HG03045 (cell line): ENCODE measurements around the gene PRRC2C.
"Not testable (repeated sequence)": the region's sequence is repeated elsewhere in the genome, so short reads cannot be mapped to it uniquely, and the experiment has no call there.

Experiments used
- ATAC-seq: cut with Tn5 transposase; IDR thresholded peaks from one replicate; pipeline ENCODE4 v1.9.1; 2021; ENCODE audit warnings: mild to moderate bottlenecking, moderate library complexity; ENCODE audit not compliant: unreplicated experiment

PRRC2C gene

DNA sequence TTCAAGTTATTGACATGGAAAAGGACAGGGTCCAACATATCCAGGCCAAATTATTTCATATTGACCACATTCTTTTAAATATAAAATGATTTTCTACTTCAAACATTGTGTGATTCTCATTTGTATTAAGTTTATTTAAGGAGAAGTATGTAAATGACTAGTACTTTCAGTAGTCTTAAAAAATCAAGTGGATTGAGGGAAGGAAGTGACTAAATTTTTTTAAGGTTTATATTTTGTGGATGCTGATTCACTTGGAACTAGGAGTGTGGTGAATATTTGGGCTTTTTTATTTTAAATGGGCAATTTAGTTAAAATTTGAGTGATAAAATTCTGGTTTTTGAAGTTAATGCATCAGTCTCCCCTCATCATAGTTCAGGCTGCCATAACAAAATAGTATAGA is 10.1 kb downstream of the PRRC2C start:
- no peak for ATAC-seq

DNA sequence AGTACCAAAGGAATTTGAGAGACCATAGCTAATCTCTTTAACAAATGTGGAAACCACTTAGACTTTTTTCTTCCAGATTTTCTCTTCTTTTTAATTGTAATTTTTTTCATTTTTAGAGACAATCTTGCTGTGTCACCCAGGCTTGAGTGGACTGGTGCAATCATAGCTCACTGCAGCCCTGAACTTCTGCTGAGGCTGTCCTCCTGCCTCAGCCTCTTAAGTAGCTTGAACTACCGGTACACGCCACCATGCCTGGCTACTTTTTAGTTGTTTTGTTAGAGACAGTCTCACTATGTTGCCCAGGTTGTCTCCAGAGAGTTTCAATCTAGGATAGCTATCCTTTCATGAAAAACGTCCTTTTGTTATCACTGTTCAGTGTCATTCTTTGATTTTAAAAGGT is 15.0 kb downstream of the PRRC2C start:
- no peak for ATAC-seq

DNA sequence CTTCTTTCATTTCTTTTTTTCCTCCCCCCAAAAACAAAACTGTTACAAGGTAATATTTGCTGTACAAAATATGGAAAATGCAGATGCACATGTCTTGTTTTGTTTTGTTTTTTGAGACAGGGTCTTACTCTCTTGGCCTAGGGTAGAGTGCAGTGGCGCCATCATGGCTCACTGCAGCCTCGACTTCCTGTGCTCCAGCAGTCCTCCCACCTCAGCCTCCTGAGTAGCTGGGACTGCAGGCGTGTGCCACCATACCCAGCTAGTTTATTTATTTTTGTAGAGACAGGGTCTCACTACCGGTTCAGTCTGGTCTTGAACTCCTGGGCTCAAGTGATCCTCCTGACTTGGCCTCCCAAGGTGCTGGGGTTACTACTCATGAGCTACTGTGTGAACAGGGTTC is 15.5 kb downstream of the PRRC2C start:
- ATAC-seq: no peak

DNA sequence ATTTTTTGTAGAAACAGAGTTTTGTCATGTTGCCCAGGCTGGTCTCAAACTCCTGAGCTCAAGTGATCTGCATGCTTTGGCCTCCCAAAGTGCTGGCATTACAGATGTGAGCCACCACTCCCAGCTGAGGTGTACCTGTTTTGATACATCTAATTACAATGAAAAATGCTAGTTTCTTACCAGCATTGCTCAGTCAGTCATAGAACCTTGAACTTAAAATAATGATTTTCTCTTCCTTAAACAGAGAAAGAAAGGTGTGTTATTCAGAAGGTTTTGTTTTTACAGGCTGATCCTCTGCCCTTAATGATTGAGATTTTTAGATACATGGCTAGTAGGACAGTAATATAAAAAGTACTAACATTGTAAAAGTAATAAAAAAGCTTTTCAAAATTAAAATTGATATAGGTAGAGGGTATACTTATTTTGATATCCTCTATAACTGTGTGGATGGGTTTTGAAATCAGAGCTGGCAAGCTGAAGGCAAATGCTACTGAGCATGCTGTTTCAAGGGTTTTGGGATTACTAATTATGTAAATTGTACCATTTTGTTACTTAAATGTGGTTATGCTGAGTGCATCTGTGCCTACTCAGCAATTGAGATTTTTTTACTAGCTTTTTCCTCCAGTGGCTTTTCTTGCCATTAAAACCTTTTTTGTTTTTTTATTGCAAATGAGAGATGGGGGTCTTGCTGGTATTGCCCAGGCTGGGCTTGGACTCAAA is 16.1 kb downstream of the PRRC2C start:
- ATAC-seq: peak; percentile 75

DNA sequence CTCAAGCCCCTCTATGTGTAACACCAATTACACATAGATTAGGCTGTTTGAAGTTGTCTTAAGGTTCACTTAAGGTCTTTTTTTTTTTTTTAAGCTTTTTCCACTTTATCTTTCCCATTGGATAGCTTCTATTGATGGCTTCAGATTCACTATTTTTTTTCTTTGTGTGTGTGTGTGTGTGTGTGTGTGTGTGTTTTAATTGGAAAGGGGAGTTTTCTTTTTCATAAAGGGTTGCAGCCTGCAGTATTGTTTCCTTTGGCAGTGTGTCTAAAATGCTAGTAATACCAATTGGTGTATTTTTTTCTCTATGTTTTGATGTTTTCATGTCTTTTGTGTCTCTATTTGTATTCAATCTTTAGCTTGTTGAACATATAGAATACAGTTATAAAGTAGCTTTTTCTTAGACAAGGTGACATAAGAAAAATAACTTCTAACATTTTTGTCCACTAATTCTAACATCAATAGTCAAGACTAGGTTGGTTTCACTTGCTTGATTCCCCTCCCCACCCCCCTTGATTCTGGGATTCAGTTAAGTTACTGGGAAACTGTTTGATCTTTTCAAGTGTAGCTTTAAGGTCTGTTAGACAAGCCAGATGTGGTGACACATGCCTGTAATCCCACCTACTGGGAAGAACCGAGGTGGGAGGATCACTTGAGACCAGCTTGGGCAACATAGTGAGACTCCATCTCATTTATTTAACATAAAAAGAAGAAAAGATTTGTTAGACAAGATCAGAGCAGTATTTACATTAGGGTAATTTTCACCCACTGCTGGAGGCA is 21.4 kb downstream of the PRRC2C start:
- ATAC-seq: no peak

DNA sequence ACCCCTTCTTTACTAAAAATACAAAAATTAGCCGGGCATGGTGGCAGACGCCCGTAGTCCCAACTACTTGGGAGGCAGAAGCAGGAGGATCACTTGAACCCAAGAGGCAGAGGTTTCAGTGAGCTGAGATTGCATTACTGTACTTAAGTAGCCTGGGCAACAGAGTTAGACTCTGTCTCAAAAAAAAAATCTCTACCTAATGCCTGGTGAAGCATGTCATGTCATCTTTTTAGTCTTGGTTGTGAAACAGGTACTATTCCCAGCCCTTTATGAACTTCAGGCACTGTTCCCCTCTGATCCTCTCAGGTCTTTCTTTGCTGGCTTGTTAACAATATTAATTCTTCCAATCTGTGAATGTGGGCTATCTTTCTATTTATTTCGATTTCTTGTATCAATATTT is 22.1 kb downstream of the PRRC2C start:
- no peak for ATAC-seq

GRCh38 chr1:171509191-171509590 is 23.9 kb downstream of the PRRC2C start:
- ATAC-seq: no peak

GRCh38 chr1:171513743-171514142 is 28.4 kb downstream of the PRRC2C start:
- ATAC-seq: no peak

DNA sequence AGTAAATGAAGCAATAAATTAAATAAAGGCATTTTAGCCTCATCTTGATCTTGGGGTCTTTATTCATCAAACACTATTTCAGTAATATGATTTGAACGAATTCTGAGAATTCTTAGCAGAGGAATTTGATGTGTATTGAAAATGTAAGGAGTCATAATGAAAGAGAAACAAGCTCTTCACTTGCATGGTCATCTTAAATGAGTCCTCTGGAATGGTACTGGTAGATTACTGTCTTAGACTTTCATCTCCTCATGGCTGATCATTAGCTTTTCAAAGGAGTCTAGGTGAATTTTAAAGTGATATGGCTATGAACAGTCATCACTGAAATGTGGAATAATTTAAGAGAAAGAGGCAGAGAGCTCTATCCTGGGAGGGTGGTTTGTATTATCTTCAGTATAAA is 30.0 kb downstream of the PRRC2C start:
- no peak for ATAC-seq

- no peak for ATAC-seq
These were observed 30.4 kb downstream of the PRRC2C start for GRCh38 chr1:171515741-171516140.

- ATAC-seq: no peak
These were observed 36.2 kb downstream of the PRRC2C start for GRCh38 chr1:171521567-171521966.

GRCh38 chr1:171530676-171531075 is 45.3 kb downstream of the PRRC2C start:
- no peak for ATAC-seq

- ATAC-seq: no peak
These were observed 47.2 kb downstream of the PRRC2C start for GRCh38 chr1:171532520-171532919.

DNA sequence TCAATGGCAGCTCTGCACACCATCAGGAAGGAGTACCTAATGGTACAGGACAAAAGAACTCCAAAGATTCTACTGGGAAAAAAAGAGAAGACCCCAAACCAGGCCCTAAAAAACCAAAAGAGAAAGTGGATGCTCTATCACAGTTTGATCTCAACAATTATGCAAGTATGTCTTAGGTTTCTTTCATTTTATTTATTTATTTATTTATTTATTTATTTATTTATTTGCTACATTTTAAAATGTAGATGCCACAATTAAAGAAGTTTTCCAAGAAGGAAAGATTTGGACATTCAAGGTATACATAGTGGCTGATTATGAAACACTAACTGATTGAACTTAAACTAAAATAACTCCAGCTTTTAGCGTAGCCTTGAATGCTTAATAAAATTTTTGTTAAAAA is 60.2 kb downstream of the PRRC2C start:
- no peak for ATAC-seq

DNA sequence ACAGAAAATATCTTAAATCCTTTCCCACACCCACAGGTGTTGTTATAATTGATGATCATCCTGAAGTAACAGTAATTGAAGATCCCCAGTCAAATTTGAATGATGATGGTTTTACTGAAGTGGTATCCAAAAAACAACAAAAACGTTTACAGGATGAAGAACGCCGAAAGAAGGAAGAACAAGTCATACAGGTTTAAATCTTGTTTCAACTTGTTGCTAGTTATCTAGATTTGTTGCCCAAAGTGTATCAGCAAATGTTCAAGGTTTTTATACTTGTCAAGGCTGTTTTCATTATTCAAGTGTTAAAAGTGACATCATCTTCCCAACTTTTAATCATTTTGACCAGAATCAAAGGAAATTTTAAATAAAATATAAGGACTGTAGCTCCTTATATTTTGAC is 64.7 kb downstream of the PRRC2C start:
- ATAC-seq: no peak

- not testable (repeated sequence) for ATAC-seq
These were observed 65.3 kb downstream of the PRRC2C start for GRCh38 chr1:171550598-171551100.

DNA sequence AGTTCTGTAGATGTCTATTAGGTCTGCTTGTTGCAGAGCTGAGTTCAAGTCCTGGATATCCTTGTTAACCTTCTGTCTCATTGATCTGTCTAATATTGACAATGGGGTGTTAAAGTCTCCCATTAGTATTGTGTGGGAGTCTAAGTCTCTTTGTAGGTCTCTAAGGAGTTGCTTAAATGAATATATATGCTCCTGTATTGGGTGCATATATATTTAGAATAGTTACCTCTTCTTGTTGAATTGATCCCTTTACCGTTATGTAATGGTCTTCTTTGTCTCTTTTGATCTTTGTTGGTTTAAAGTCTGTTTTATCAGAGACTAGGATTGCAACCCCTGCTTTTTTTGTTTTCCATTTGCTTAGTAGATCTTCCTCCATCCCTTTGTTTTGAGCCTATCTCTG is 68.6 kb downstream of the PRRC2C start:
- not testable (repeated sequence) for ATAC-seq

DNA sequence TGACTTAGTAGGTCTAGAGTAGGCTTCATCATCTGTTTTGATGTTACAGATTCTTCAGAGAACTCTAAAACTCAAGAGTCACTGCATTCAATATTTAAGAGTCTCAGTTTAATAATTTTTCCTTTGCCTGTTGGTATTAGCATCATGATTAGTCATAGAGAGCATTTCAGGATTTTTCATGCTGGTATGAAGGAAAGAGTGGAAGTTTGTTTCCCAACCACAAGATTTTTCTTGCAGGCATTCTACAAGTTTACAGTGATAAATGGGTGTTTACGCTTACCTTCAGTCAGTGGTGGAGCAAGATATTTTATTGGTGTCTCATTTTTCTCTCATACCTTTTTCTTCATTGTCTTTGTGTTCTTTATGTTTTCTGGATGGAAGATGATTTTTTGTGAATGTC is 78.3 kb downstream of the PRRC2C start:
- no peak for ATAC-seq

- no peak for ATAC-seq
These were observed 81.1 kb downstream of the PRRC2C start for GRCh38 chr1:171566467-171566866.

DNA sequence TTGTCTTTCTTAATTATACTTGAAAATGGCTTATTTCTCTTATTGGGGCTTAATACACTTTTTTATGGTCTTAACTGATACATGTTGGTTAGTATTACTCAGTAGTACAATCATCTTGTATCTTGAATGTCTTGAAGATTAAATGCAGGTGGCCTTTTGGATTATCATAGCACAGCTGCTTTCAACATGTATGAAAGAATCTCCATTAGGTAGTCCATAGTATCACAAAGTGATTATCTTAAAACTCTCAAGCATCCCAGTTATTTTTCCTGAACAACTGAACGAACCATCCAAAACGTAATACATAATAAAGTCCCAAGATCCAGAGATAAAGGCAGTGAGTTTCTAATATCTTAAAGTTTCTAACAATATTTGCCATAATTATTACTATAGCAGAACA is 85.0 kb downstream of the PRRC2C start:
- ATAC-seq: no peak

DNA sequence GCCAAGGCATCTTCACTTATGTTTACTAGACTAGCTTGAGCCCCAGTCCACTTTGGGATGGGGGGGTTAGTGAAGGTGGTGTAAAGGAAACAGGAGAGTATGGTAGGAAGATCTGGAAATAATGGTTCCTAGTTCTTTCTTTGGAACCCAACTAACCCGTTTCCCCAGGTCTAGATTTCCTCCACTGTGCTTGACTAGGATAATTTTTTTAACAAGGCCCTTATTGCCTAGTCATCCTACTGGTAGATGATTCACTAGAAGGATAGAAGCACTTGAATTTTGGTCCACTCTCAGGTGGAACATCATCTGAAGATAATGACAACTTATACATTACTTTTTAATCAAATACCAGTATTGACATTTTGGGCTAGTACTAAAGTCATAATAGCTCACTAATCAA is 90.8 kb downstream of the PRRC2C start:
- no peak for ATAC-seq

DNA sequence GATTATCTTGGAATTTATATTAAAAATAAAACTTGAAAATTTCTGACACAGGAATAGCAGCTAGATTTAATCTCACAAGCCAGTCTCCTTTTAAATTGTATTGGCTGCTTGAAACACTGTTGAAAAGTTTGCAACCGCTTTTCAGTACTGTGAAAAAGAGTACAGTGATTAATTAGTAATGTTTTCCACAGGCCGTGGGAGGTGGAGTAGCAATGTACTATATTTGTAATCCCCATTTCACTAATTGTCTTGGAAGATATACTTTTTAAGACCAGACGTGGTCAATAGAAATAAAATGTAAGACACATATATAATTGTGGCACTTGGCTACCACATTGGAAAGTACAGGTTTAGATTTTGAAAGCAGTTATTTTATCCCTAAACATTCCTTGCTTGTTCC is 95.9 kb downstream of the PRRC2C start:
- no peak for ATAC-seq
